COLO668 (cell line): ENCODE results near the gene TMEM272.
A peak's percentile ranks its signal among the peaks of the same experiment; 100 is the strongest.

ENCODE experiments used
- DNase-seq: peaks from one replicate; lab custom pipeline; 2025; ENCODE audit not compliant: unreplicated experiment; lab: John Stamatoyannopoulos, UW

TMEM272 gene

GRCh38 chr13:51844862-51845573, at the start of gene TMEM272:
TMEM272 (minus strand) TSS chr13:51845177; CDS start chr13:51838530, 6,647 bp downstream.
- peak; percentile 75 for DNase-seq

GRCh38 chr13:51894239-51894638, 49.3 kb upstream of the TMEM272 start:
- DNase-seq, result no peak

DNA sequence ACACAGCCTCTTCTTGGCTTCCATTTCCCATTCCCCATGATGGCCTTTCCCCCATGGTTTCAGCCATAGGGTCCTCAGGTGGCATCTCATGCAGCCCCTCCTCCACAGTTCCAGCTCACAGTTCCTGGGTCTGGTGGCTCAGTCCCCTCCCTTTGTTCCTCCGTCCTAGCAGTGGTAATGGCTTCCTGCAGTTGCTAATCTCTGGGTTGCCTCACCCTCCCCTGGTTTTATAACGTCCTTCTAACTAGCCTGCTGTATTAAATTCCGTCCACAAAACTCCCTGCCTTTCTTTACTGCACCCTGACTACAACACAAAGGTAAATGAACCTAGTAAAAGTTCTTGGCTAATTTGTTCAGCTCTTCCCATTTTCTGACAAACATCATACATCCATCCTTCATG, 47.7 kb upstream of the TMEM272 start:
- no peak for DNase-seq

DNA sequence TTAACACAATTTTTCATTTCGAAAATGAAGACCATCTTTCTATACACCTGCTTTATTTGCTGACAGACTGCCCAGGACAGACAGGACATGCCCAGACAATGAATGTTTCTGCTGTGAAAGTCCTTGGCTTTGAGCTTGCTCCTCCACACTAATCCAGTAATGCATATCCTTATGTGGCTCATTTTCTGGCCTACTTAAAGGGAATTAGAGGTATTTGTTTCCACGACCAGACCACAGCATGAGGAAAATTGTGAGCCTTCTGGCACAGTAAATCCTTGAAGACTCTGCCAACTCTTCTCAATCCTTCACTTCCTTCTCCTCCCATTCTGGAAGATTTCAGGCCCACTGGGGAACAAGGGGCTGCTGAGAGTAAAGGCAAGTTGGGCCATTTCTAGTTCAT, 42.5 kb upstream of the TMEM272 start:
- DNase-seq, result no peak

DNA sequence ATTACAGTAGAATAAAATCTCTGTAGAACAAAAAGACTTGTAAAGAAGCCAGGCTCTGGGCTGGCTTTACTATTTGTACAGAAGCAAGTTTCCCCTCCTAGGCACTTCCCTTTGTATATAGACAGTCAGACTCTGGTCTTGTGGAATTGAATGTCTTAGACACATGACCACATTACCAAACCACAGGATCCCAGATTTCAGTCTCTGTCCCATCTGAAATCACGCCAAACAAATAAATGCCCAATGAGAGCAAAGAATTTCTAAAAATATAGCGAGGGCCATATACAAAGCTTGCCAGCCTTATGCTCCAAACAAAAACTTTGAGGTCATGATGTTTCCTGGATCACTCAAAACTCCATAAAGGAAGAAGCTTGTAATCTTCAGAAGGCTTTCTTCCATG, 40.7 kb upstream of the TMEM272 start:
- no peak for DNase-seq

GRCh38 chr13:51883226-51883600, 38.2 kb upstream of the TMEM272 start:
- no peak for DNase-seq

- no peak for DNase-seq
Observed at GRCh38 chr13:51882570-51883225, 37.7 kb upstream of the TMEM272 start.

- no peak for DNase-seq
Observed at GRCh38 chr13:51881296-51881695, 36.3 kb upstream of the TMEM272 start.

DNA sequence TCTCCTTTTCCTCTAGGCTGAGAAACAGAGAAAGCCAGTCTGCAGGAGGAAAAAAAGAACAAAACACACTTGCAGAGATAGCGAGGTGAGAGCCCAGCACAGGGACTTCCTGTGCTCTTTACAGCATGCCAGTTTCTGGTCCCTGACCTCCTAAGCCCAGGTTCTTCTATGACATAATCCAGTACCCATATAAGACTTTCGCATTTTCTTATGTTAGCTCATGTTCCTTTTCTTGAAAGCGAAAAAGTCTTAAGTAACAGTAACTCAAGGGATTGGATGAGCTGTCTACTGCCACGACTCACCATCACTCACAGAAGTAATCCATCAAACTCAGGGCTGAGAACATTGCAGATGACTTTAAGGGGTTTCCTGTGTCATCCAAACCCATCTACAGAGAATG, 34.2 kb upstream of the TMEM272 start:
- DNase-seq, result no peak

DNA sequence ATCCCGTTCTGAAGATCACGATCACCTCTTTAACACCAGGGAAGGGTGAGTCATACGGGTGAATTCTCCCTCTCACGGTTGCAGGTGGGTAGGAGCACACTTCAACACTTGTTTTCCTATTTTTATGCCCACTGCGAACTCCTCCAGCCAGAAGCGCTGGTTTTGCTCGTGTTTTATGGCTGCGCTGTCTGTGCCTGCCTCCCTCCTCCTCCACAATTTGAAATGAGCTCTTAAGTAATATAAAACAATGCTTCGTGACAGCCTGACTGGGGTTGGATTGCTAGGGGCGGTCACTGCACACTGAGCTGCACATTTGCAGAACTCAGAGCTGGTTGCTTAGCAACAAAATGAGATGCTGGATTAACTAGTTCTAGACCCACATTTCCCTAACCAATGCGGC, 29.7 kb upstream of the TMEM272 start:
- DNase-seq, result no peak

- DNase-seq, result no peak
Observed at GRCh38 chr13:51873837-51874236, 28.9 kb upstream of the TMEM272 start.

GRCh38 chr13:51873117-51873798, 28.3 kb upstream of the TMEM272 start:
- no peak for DNase-seq

DNA sequence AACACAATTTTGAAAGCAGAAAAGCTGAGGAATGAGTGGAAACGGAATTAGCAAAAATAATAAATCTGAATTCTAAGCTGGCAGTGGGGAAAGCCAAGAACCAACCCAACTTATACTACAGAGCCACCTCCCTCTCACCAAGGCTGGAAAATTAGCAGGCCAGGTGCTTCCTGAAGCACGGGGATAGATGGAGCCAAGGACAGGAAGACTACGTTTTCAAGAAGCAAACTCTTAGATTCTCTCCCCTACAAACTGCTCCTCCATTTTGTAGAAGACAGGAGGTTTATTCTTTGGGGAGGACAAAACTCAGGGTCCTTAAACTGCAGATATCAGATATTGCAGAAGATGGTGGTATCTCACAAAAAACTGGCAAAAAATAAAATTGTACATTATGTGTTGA, 25.6 kb upstream of the TMEM272 start:
- no peak for DNase-seq

GRCh38 chr13:51869916-51870315, 24.9 kb upstream of the TMEM272 start:
- no peak for DNase-seq

DNA sequence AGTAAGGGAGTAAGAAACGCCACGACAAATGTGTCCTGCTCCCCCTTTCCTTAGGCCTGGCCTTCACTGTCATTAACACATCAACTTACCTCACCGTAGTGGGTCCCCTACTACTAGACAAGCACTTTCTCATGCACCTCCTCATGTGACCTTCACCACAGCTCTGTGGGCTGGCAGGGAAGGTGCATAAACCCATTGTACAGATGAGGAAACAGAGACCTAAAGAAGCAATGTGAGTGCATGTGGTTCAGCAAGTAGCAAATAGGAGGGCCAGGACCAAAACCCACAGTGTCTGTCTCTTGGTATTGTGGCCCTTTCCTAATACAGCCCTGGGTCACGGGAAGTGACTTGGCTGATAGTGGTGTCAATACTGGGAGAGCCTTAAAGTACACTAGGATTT, 22.1 kb upstream of the TMEM272 start:
- DNase-seq, result no peak

DNA sequence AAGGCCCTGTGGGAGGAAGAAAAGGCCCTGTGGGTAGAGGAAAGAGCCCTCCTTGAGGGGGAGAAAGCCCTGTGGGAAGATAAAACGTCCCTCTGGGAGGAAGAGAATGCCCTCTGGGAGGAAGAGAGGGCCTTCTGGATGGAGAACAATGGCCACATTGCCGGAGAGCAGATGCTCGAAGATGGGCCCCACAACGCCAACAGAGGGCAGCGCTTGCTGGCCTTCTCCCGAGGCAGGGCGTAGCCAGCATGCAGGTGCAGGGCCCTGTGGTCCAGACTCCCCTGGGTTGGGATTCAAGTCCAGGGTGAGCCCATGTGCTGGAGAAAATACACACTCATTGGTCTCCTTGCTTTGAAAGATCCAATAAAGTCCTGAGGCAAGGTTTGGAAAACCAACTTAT, 20.9 kb upstream of the TMEM272 start:
- DNase-seq, result peak; percentile 37

DNA sequence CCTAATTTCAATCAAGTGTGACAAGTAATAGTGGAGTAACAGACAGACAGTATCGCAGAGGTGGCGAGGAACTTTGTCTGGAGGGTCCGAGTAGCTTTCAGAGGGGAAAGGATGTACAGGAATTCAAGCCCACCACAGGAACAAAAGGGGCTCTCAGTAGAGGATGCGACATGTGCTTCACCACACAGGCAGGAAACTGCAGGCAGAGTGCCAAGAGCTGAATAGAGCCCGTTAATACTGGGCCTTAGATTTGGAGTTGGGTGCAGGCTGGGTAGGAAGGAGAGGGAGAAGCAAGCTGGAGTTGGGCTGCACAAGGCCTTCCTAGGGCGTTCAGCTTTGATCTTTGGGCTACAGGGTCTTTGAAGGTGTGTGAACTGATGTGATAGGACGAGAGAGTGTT, 18.0 kb upstream of the TMEM272 start:
- DNase-seq, result no peak

DNA sequence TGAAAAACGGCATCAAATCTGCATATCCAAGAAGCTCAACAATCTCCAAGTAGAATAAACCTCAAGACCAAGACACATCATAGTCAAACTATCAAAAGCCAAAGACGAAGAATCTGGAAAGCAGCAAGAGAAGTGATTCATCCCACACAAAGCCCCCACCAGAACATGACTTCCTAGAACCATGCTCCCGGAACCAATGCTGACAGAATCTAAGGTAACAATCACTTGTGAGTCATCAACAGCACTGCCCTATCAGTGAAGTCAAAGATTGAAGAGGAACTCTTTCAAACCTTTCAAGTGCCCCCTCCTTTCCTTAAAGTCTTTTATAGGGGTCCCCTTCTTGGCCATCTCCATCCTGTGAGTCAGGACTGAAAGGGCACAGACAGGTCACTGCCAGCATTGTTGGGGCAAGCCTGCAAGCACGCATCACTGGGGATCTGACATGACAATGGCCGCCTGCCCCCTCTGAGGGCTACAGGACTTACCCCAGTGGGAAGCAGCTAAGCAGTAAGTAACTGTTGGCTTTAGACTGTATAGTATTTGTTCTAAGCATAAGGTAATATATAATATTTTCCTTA, 16.8 kb upstream of the TMEM272 start, which contains the start of gene CCDC70:
CCDC70 (plus strand) TSS at position 247 of the 578 bp plus-strand sequence. CDS start 3,443 bp downstream, outside the sequence.
- DNase-seq, result no peak

- DNase-seq, result no peak
Observed at GRCh38 chr13:51858433-51859247, 13.7 kb upstream of the TMEM272 start.

DNA sequence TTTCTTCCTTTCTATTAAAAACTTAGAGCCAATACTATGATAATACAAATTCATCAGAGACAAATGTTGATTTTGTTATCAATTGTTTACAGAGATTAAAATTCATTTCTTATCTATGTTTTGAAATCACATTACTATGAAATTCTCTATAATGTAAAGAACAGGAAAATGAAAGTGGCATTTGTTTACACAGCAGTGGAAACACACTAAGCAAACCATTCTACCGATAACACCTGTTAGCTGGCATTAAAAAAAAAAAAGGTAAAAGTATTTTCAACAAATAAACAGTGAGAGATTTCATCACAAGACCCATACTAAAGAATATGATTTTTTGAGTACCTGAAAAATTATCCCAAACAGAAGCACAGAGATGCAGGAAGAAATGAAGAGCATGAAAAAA, 12.0 kb upstream of the TMEM272 start:
- DNase-seq, result no peak
